Stimulated activated CD4-positive, alpha-beta T cell treated with anti-CD3 and anti-CD28 coated beads, Interleukin-15, amount 100 ng/mL, for 1 hour (primary cell): ENCODE measurements around the gene GALNT10.

ENCODE experiments used
- DNase-seq, 2 donors: peaks; one replicate each; pipeline ENCODE4 v3.0.0-alpha.2; 2020; ENCODE audit warnings: low read depth in 1 of 2, low spot score in 1 of 2

GALNT10 gene

GRCh38 chr5:154265197-154265773 is 74.8 kb downstream of the GALNT10 start:
- no peak for DNase-seq

- DNase-seq = no peak
These were observed 77.0 kb downstream of the GALNT10 start for GRCh38 chr5:154267516-154267915.

GRCh38 chr5:154268073-154268472 is 77.5 kb downstream of the GALNT10 start:
- no peak for DNase-seq

- no peak for DNase-seq
These were observed 78.9 kb downstream of the GALNT10 start for GRCh38 chr5:154269414-154269813.

GRCh38 chr5:154271466-154271865 is 80.9 kb downstream of the GALNT10 start:
- DNase-seq = no peak

GRCh38 chr5:154271936-154272514 is 81.5 kb downstream of the GALNT10 start:
- DNase-seq = no peak

- no peak for DNase-seq
These were observed 82.6 kb downstream of the GALNT10 start for GRCh38 chr5:154273028-154273617.

- no peak for DNase-seq
These were observed 83.7 kb downstream of the GALNT10 start for GRCh38 chr5:154273963-154274827.

- DNase-seq = no peak
These were observed 84.3 kb downstream of the GALNT10 start for GRCh38 chr5:154274828-154275185.

GRCh38 chr5:154275566-154275965 is 85.0 kb downstream of the GALNT10 start:
- no peak for DNase-seq

- DNase-seq = no peak
These were observed 85.9 kb downstream of the GALNT10 start for GRCh38 chr5:154276261-154276972.

- no peak for DNase-seq
These were observed 86.4 kb downstream of the GALNT10 start for GRCh38 chr5:154276973-154277331.

- no peak for DNase-seq
These were observed 87.0 kb downstream of the GALNT10 start for GRCh38 chr5:154277499-154277898.

GRCh38 chr5:154278186-154278585 is 87.7 kb downstream of the GALNT10 start:
- no peak for DNase-seq

- no peak for DNase-seq
These were observed 88.4 kb downstream of the GALNT10 start for GRCh38 chr5:154278908-154279307.

- DNase-seq = no peak
These were observed 93.9 kb downstream of the GALNT10 start for GRCh38 chr5:154284433-154284832.

GRCh38 chr5:154285661-154286408 is 95.3 kb downstream of the GALNT10 start:
- DNase-seq = no peak

GRCh38 chr5:154286557-154286956 is 96.0 kb downstream of the GALNT10 start:
- DNase-seq = no peak

- no peak for DNase-seq
These were observed 96.6 kb downstream of the GALNT10 start for GRCh38 chr5:154287136-154287535.

GRCh38 chr5:154288145-154288544 is 97.6 kb downstream of the GALNT10 start:
- DNase-seq = no peak

- DNase-seq = no peak
These were observed 101.4 kb downstream of the GALNT10 start for GRCh38 chr5:154291917-154292316.
